Sigmoid colon (tissue), 7 donors: ENCODE measurements around the gene LDLRAD4. TPM values are rescaled to one million over a fixed set of nuclear protein-coding genes. Genes with fewer than 3 reads are reported as not detected.

ENCODE experiments used
- DNase-seq: peaks from one replicate; pipeline ENCODE4 v3.0.0-alpha.2; 2019
- H3K27ac ChIP-seq, 4 donors: fragments of 200-600 bp; sonication (generic); one replicate each; pipeline ENCODE4 v1.5.1; 2016 to 2019; ENCODE audit warnings: mild to moderate bottlenecking in 1 of 4
- H3K27me3 ChIP-seq, 3 donors: fragments of 200-600 bp; sonication (generic); one replicate each; pipeline ENCODE4 v1.5.1; 2019; ENCODE audit warnings: mild to moderate bottlenecking in 1 of 3
- H3K36me3 ChIP-seq, 4 donors: fragments of 200-600 bp; sonication (generic); one replicate each; pipeline ENCODE4 v1.5.1; 2016 to 2019
- H3K4me1 ChIP-seq, 4 donors: fragments of 200-600 bp; sonication (generic); one replicate each; pipeline ENCODE4 v1.5.1; 2017 to 2019
- H3K4me3 ChIP-seq, 4 donors: fragments of 200-600 bp; sonication (generic); one replicate each; pipeline ENCODE4 v1.5.1; 2017 to 2019; ENCODE audit warnings: mild to moderate bottlenecking in 2 of 4, moderate library complexity in 1 of 4
- H3K9me3 ChIP-seq, 4 donors: fragments of 200-600 bp in 3 of 4; sonication (generic) in 3 of 4; one replicate each; pipeline versions ENCODE4 v1.5.1 to v1.6.1; 2013 to 2019
- CTCF ChIP-seq, 4 experiments: fragments of 450-650 bp in 3 of 4; fragments of 200-600 bp in 1 of 4; IDR thresholded peaks; one replicate each; pipeline ENCODE4 v1.5.1; 2016 to 2019; ENCODE audit warnings: antibody characterized with exemption in 4 of 4, mild to moderate bottlenecking in 3 of 4, moderate library complexity in 2 of 4
- EP300 ChIP-seq, 4 donors: sonication (generic); formaldehyde crosslinking; IDR thresholded peaks; one replicate each; pipeline ENCODE4 v1.6.1; 2017; ENCODE audit warnings: antibody characterized with exemption in 4 of 4
- POLR2A ChIP-seq, 2 donors: fragments of 450-650 bp; IDR thresholded peaks; one replicate each; pipeline ENCODE4 v1.6.1; 2016; ENCODE audit warnings: antibody characterized with exemption in 2 of 2, mild to moderate bottlenecking in 2 of 2, moderate library complexity in 2 of 2
- POLR2AphosphoS5 ChIP-seq, 4 donors: sonication (generic); formaldehyde crosslinking; IDR thresholded peaks; one replicate each; pipeline ENCODE4 v1.6.1; 2017; ENCODE audit warnings: antibody characterized with exemption in 4 of 4
- WGBS, 2 donors: extraction: QIAGEN DNeasy Blood & Tissue Kit; methylation state at CpG; one replicate each; pipeline ENCODE4 v1.1.7; 2013; 5-methylcytosine and 5-hydroxymethylcytosine counted together
- intact Hi-C: fragments of 100-400 bp; cut with DNase I; formaldehyde crosslinking; loops from one replicate; pipeline ENCODE4 v1.15.1; 2023
- polyA plus RNA-seq, 3 donors: library from polyadenylated mRNA; stranded (reverse); fragments of 200-250 nt; gene quantifications; one replicate each; pipeline ENCODE4 v1.2.3, GENCODE V29; 2013
- total RNA-seq, 4 donors: library from RNA; depleted of rRNA; stranded (reverse); fragments of >200 nt; gene quantifications; one replicate each; pipeline ENCODE4 v1.1.0, GENCODE V29; 2016
- donor health status: healthy with polysubstance abuse.
- donor health status: Bipolar disorder and iron deficiency.
- donor health status: healthy.

Gene LDLRAD4
- total and polyA plus RNA-seq, 7 donors, result 1.2 to 28.2 (median 17.2) TPM

- 87 to 88% methylated on average over 17 of the region's 17 CpGs for WGBS, 2 donors
- Histone ChIP-seq H3K9me3 (no peaks in the 10 kb centered on the region), H3K27me3 (no peaks in the 10 kb centered on the region), H3K27ac (no peak overlapping the region), H3K4me1 (peaks cover 0 to 34% (median 20%) of the 10 kb centered on the region in 4 donors), H3K4me3 (no peak overlapping the region), H3K36me3 (no peaks in the 10 kb centered on the region)
- intact Hi-C loops, result no loop called here
- TF ChIP-seq CTCF (IDR thresholded peaks at IDR 0.05), result no peak
- DNase-seq, result no peak
These were observed 351.7 kb downstream of the LDLRAD4 start for GRCh38 chr18:13570216-13570615.

GRCh38 chr18:13570856-13571495 is 352.4 kb downstream of the LDLRAD4 start:
- Histone ChIP-seq H3K4me1 (peaks cover 0 to 27% (median 14%) of the 10 kb centered on the region in 4 donors), H3K9me3 (no peaks in the 10 kb centered on the region), H3K27me3 (no peaks in the 10 kb centered on the region), H3K4me3 (no peak overlapping the region), H3K27ac (no peak overlapping the region), H3K36me3 (no peaks in the 10 kb centered on the region)
- intact Hi-C loops, result no loop called here
- DNase-seq, result no peak
- TF ChIP-seq CTCF (IDR thresholded peaks at IDR 0.05) (no peak), EP300 (IDR thresholded peaks at IDR 0.05) (no peak)
- WGBS, 2 donors, result 87 to 91% methylated on average over 7 of the region's 7 CpGs

GRCh38 chr18:13572148-13572547 is 353.6 kb downstream of the LDLRAD4 start:
- 95% methylated on average over 5 of the region's 5 CpGs for WGBS, 2 donors
- H3K4me3 ChIP-seq, result no peak overlapping the region
- no peak for TF ChIP-seq POLR2A (IDR thresholded peaks at IDR 0.05)
- no peak for TF ChIP-seq CTCF (IDR thresholded peaks at IDR 0.05)
- no peak for TF ChIP-seq EP300 (IDR thresholded peaks at IDR 0.05)
- no peak for TF ChIP-seq POLR2AphosphoS5 (IDR thresholded peaks at IDR 0.05)
- intact Hi-C loops, result no loop called here
- H3K36me3 ChIP-seq, result no peaks in the 10 kb centered on the region
- H3K27me3 ChIP-seq, result no peaks in the 10 kb centered on the region
- H3K4me1 ChIP-seq, result peaks cover 0 to 22% (median 8%) of the 10 kb centered on the region in 4 donors
- no peaks in the 10 kb centered on the region for H3K9me3 ChIP-seq
- no peak overlapping the region for H3K27ac ChIP-seq
- no peak for DNase-seq

GRCh38 chr18:13572721-13573120 is 354.2 kb downstream of the LDLRAD4 start:
- intact Hi-C loops, result no loop called here
- Histone ChIP-seq H3K27ac (no peak overlapping the region), H3K27me3 (no peaks in the 10 kb centered on the region), H3K9me3 (no peaks in the 10 kb centered on the region), H3K4me1 (peaks cover 0 to 23% (median 6%) of the 10 kb centered on the region in 4 donors), H3K4me3 (no peak overlapping the region), H3K36me3 (no peaks in the 10 kb centered on the region)
- 95 to 97% methylated on average over 7 of the region's 7 CpGs for WGBS, 2 donors
- TF ChIP-seq EP300 (IDR thresholded peaks at IDR 0.05), result no peak
- TF ChIP-seq CTCF (IDR thresholded peaks at IDR 0.05), result no peak
- TF ChIP-seq POLR2A (IDR thresholded peaks at IDR 0.05), result no peak
- TF ChIP-seq POLR2AphosphoS5 (IDR thresholded peaks at IDR 0.05), result no peak
- DNase-seq, result no peak

GRCh38 chr18:13573750-13574149 is 355.2 kb downstream of the LDLRAD4 start:
- H3K4me3 ChIP-seq, result no peak overlapping the region
- WGBS, 2 donors, result 96% methylated on average over 7 of the region's 7 CpGs

More at GRCh38 chr18:13573750-13574149, 355.2 kb downstream of the LDLRAD4 start:
- Histone ChIP-seq H3K36me3 (no peaks in the 10 kb centered on the region), H3K27ac (no peak overlapping the region), H3K9me3 (no peaks in the 10 kb centered on the region), H3K4me1 (peaks cover 0 to 17% (median 8%) of the 10 kb centered on the region in 4 donors), H3K27me3 (no peaks in the 10 kb centered on the region)
- DNase-seq, result no peak
- intact Hi-C loops, result no loop called here
- TF ChIP-seq POLR2A (IDR thresholded peaks at IDR 0.05), result no peak
- TF ChIP-seq CTCF (IDR thresholded peaks at IDR 0.05), result no peak
- TF ChIP-seq EP300 (IDR thresholded peaks at IDR 0.05), result no peak
- no peak for TF ChIP-seq POLR2AphosphoS5 (IDR thresholded peaks at IDR 0.05)
